Measurements from ENCODE around the gene DLGAP4.

GRCh38 chr20:36418711-36419110 lies 112.6 kb downstream of the DLGAP4 start:
- TF ChIP-seq POLR2A (IDR thresholded peaks at IDR 0.05) (no peak), CTCF (IDR thresholded peaks at IDR 0.05) (no peak), POLR2AphosphoS5 (IDR thresholded peaks at IDR 0.05) (no peak), EP300 (IDR thresholded peaks at IDR 0.05; ENCODE audit: low read depth) (no peak)
